A549 treated with AZD9567 at 1 μM for 4 hours (cell line): ENCODE data around the gene RPL32. TPM values are rescaled to one million over a fixed set of nuclear protein-coding genes. Genes with fewer than 3 reads are reported as not detected.

ENCODE experiments used
- total RNA-seq: library from RNA; stranded (reverse); fragments of 200-300 nt; extraction: Qiagen RNA extraction; gene quantifications from 5 replicates; pipeline ENCODE4 v1.2.3, GENCODE V29; 2022; ENCODE audit not compliant: insufficient read depth

RPL32 gene
- 2,078 to 2,430 TPM (median 2,419 TPM) in 5 replicates for total RNA-seq

DNA sequence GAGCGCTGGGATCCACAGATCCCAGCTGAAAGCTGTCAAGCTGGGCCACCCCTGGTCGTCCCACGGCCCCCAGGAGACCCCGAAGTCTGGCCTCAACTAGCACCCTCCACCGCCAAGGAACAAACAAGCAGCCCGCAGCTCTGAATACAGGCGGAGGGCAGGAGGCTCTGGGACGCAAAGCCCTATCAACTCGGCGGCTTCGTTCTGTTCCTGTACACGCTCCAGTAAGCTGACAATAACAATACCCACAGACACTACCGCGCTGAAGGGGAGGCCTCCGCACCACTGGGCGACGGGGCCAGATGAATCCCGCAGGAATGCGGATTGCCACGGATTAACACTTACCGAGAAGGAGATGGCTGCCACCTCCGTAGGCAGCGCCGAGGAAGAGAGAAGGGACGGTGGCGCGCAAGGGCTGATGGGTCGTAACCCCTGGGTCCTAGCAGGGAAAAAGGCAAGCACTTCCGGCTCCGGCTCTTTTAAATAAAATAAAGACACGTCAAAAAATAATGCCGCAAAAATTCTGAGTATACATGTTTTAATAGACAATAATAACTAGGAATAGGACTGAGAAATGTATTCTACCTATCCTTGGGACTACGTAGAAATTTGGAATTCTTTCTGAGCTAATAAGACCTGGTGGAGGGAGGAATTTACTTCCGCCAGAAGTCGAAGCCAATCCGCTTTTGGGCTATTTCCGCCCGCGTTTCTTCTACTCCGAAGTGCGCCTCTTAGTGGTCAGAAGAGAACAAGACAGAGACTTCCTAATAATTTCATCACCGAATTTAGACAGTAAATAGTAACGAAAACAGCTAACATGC lies at the start of gene RPL32:
TSS of gene RPL32 (minus strand) at position 417 of the 821 bp plus-strand sequence. CDS start 1,328 bp downstream, outside the sequence.

DNA sequence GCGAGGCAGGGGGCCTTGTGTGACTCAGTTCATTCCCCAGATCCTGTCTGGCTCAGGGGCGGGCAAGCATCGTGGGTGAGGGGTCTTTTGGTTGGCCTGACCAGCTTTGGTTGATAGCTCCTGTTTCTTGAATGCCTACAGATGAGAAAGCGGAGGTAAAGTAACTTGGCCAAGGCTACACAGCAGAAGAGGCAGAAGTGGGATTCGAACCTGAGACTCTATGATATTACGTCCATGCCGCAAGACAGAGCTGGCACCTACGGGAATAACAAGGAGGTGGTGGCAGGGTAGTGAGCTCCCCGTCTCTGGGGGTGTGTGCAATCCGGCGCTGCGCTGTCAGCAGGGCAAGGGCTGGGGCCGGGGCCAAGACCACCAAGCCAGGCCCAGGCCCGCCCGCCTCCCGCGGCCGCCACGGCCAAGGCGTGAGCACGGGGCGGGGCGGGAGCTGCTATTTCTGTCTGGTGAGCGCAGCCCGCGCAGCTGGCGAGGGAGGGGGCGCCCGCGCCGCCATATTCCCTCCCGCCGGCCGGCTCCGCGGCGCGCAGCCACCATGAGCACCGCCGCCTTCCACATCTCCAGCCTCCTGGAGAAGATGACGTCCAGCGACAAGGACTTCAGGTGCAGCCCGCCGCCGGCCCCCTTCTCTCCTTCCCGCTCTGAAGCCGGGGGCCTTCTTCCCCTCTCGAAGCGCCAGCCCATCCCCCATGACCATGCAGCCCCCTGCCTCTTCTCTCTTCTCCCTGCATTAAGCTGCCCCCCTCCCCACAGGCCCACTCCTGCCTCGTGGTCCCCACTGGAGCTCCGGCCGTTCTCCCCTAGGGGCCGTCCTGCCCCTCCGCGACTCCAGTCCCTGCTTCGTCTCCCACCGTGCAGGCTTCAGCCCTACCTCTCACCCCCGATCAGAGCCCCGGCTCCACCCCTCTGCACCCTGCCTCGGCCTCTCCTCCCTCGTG lies 44.9 kb downstream of the RPL32 start, which contains the start of gene CAND2:
TSS of gene CAND2 (plus strand) at position 510 of the 953 bp plus-strand sequence. CDS start at position 551, 41 bp downstream.

Other genes with a start within 250 kb of the RPL32 start
- gene RAF1, start 177.4 kb downstream of the RPL32 start, total RNA-seq, result 61.2 to 64.4 TPM (median 62.9 TPM) in 5 replicates
- 0.23 to 0.41 TPM (median 0.36 TPM) in 4 of 5 replicates, not detected in the other for gene TMEM40, start 82.3 kb downstream of the RPL32 start, total RNA-seq
- 0.28 to 0.48 TPM (median 0.32 TPM) in 4 of 5 replicates, not detected in the other for gene CAND2, start 44.9 kb downstream of the RPL32 start, total RNA-seq
- 15.9 to 20.3 TPM (median 18.8 TPM) in 5 replicates for gene IQSEC1, start 231.9 kb upstream of the RPL32 start, total RNA-seq